Measurements from ENCODE around the gene LYST.

- TF ChIP-seq POLR2A (IDR thresholded peaks at IDR 0.05; ENCODE audit: low read depth) = no peak
- TF ChIP-seq, protein P1, sequence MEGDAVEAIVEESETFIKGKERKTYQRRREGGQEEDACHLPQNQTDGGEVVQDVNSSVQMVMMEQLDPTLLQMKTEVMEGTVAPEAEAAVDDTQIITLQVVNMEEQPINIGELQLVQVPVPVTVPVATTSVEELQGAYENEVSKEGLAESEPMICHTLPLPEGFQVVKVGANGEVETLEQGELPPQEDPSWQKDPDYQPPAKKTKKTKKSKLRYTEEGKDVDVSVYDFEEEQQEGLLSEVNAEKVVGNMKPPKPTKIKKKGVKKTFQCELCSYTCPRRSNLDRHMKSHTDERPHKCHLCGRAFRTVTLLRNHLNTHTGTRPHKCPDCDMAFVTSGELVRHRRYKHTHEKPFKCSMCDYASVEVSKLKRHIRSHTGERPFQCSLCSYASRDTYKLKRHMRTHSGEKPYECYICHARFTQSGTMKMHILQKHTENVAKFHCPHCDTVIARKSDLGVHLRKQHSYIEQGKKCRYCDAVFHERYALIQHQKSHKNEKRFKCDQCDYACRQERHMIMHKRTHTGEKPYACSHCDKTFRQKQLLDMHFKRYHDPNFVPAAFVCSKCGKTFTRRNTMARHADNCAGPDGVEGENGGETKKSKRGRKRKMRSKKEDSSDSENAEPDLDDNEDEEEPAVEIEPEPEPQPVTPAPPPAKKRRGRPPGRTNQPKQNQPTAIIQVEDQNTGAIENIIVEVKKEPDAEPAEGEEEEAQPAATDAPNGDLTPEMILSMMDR (IDR thresholded peaks at IDR 0.05) = no peak
These were observed 27.1 kb upstream of the LYST start for GRCh38 chr1:235893840-235894239.
